Measurements from ENCODE around the gene TMEM225. TPM values are rescaled to one million over a fixed set of nuclear protein-coding genes. Genes with fewer than 3 reads are reported as not detected.

The TMEM225 gene
- total and polyA plus RNA-seq, 12 donors = not detected

DNA sequence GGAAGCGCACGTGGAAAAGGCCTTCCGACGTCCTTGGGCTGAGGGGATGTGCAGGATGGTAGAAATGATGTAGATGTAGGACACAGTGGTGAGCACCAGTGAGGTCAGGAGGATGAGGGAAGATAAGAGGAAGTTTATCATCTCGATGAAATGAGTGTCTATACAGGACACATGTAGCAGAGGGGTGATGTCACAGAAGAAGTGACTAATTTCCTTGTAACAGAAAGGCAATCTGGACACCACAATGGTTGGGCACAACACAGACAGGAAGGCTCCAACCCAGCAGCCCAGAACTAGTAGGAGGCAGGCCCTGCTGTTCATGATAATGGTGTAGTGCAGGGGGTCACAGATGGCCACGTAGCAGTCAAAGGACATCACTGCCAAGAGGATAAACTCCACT lies 44.3 kb downstream of the TMEM225 start:
- Histone ChIP-seq H3K4me1 (replicated peaks in 1 of 2) (no peaks in the 10 kb centered on the region), H3K36me3 (replicated peaks in 1 of 2) (no peaks in the 10 kb centered on the region), H3K27me3 (no peaks in the 10 kb centered on the region), H3K9me3 (replicated peaks in 1 of 3) (no peaks in the 10 kb centered on the region), H3K27ac (no peak overlapping the region), H3K4me3 (no peak overlapping the region)
- 67 to 78% (median 77%) methylated on average over 6 of the region's 6 CpGs for WGBS, 4 donors
- intact Hi-C loops (cut with DNase I) = no loop called here
- no peak for DNase-seq
- TF ChIP-seq, protein P1, sequence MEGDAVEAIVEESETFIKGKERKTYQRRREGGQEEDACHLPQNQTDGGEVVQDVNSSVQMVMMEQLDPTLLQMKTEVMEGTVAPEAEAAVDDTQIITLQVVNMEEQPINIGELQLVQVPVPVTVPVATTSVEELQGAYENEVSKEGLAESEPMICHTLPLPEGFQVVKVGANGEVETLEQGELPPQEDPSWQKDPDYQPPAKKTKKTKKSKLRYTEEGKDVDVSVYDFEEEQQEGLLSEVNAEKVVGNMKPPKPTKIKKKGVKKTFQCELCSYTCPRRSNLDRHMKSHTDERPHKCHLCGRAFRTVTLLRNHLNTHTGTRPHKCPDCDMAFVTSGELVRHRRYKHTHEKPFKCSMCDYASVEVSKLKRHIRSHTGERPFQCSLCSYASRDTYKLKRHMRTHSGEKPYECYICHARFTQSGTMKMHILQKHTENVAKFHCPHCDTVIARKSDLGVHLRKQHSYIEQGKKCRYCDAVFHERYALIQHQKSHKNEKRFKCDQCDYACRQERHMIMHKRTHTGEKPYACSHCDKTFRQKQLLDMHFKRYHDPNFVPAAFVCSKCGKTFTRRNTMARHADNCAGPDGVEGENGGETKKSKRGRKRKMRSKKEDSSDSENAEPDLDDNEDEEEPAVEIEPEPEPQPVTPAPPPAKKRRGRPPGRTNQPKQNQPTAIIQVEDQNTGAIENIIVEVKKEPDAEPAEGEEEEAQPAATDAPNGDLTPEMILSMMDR (IDR thresholded peaks at IDR 0.05) = no peak
- TF ChIP-seq POLR2A (IDR thresholded peaks at IDR 0.05) = no peak

- intact Hi-C loops (cut with DNase I) = no loop called here
- Histone ChIP-seq H3K27me3 (no peaks in the 10 kb centered on the region), H3K4me3 (no peak overlapping the region), H3K9me3 (replicated peaks in 1 of 3) (no peaks in the 10 kb centered on the region), H3K27ac (no peak overlapping the region), H3K4me1 (replicated peaks in 1 of 2) (no peaks in the 10 kb centered on the region), H3K36me3 (replicated peaks in 1 of 2) (no peaks in the 10 kb centered on the region)
- 77 to 86% (median 80%) methylated on average over 5 of the region's 5 CpGs for WGBS, 4 donors
- TF ChIP-seq, protein P1 (IDR thresholded peaks at IDR 0.05) = no peak
- TF ChIP-seq POLR2A (IDR thresholded peaks at IDR 0.05) = no peak
- DNase-seq = no peak
Measured at GRCh38 chr11:123839131-123839530, 46.3 kb downstream of the TMEM225 start.

- Histone ChIP-seq H3K27ac (no peak overlapping the region), H3K27me3 (no peaks in the 10 kb centered on the region), H3K4me3 (no peak overlapping the region), H3K36me3 (replicated peaks in 1 of 2) (no peaks in the 10 kb centered on the region), H3K9me3 (replicated peaks in 1 of 3) (no peaks in the 10 kb centered on the region), H3K4me1 (replicated peaks in 1 of 2) (no peaks in the 10 kb centered on the region)
- WGBS, 4 donors = 41 to 75% (median 56%) methylated on average over 1 of the region's 1 CpG
- no peak for TF ChIP-seq POLR2A (IDR thresholded peaks at IDR 0.05)
- TF ChIP-seq, protein P1 (IDR thresholded peaks at IDR 0.05) = no peak
- intact Hi-C loops (cut with DNase I) = no loop called here
- no peak for DNase-seq
Measured at GRCh38 chr11:123838659-123839058, 46.8 kb downstream of the TMEM225 start.

GRCh38 chr11:123838199-123838598 lies 47.3 kb downstream of the TMEM225 start:
- TF ChIP-seq POLR2A (IDR thresholded peaks at IDR 0.05) = no peak
- TF ChIP-seq, protein P1 (IDR thresholded peaks at IDR 0.05) = no peak
- Histone ChIP-seq H3K4me1 (replicated peaks in 1 of 2) (no peaks in the 10 kb centered on the region), H3K27me3 (no peaks in the 10 kb centered on the region), H3K27ac (no peak overlapping the region), H3K36me3 (replicated peaks in 1 of 2) (no peaks in the 10 kb centered on the region), H3K9me3 (replicated peaks in 1 of 3) (no peaks in the 10 kb centered on the region), H3K4me3 (no peak overlapping the region)
- DNase-seq = no peak
- 37 to 47% (median 45%) methylated on average over 3 of the region's 3 CpGs for WGBS, 4 donors
- intact Hi-C loops (cut with DNase I) = no loop called here
